OCI-LY1 (cell line): ENCODE data around the gene INPPL1.
"Not testable (repeated sequence)": the region's sequence is repeated elsewhere in the genome, so short reads cannot be mapped to it uniquely, and the experiment has no call there.

Experiments used
- H2AFZ ChIP-seq: fragments of 200-600 bp; sonication (generic), shearing (Covaris generic); 2 replicates; pipeline ENCODE4 v1.6.0; 2014; ENCODE audit warnings: antibody characterized with exemption, mild to moderate bottlenecking, low read length
- H3F3A ChIP-seq: fragments of 200-600 bp; sonication (generic), shearing (Covaris generic); 2 replicates; pipeline ENCODE4 v1.6.0; 2014; ENCODE audit warnings: mild to moderate bottlenecking, antibody characterized with exemption, low read length, moderate library complexity; ENCODE audit not compliant: insufficient read depth
- H3K27ac ChIP-seq: fragments of 200-600 bp; sonication (generic); 2 replicates; pipeline ENCODE4 v1.5.1; 2014; ENCODE audit warnings: low read length, mixed run types, mild to moderate bottlenecking, low read depth; ENCODE audit not compliant: poor library complexity, severe bottlenecking
- H3K27me3 ChIP-seq: fragments of 200-600 bp; sonication (generic); 2 replicates; pipeline ENCODE4 v1.6.0; 2014; ENCODE audit warnings: antibody characterized with exemption, mild to moderate bottlenecking, low read length, moderate library complexity; ENCODE audit not compliant: insufficient read depth
- H3K36me3 ChIP-seq: fragments of 200-600 bp; sonication (generic); 2 replicates; pipeline ENCODE4 v1.6.1; 2014; ENCODE audit warnings: mild to moderate bottlenecking, antibody characterized with exemption, low read length, moderate library complexity, mixed read lengths; ENCODE audit not compliant: insufficient read depth
- H3K4me1 ChIP-seq: fragments of 200-600 bp; sonication (generic); 2 replicates; pipeline ENCODE4 v1.5.1; 2014; ENCODE audit warnings: mild to moderate bottlenecking, low read length, moderate library complexity; ENCODE audit not compliant: insufficient read depth, severe bottlenecking
- H3K4me2 ChIP-seq: fragments of 200-600 bp; sonication (generic), shearing (Covaris generic); 2 replicates; pipeline ENCODE4 v1.6.1; 2014; ENCODE audit warnings: low read length
- H3K4me3 ChIP-seq: fragments of 200-600 bp; sonication (generic); 2 replicates; pipeline ENCODE4 v1.5.1; 2014; ENCODE audit warnings: low read length, low read depth, mild to moderate bottlenecking, mixed read lengths; ENCODE audit not compliant: poor library complexity, severe bottlenecking
- H3K79me2 ChIP-seq: fragments of 200-600 bp; shearing (Covaris generic); 2 replicates; pipeline ENCODE4 v1.6.1; 2016; ENCODE audit warnings: mixed run types, low read length, mixed read lengths; ENCODE audit not compliant: insufficient read depth
- H3K9ac ChIP-seq: fragments of 200-600 bp; sonication (generic), shearing (Covaris generic); 2 replicates; pipeline ENCODE4 v1.6.1; 2014; ENCODE audit warnings: mild to moderate bottlenecking, low read length, mixed read lengths
- H3K9me2 ChIP-seq: fragments of 200-600 bp; sonication (generic), shearing (Covaris generic); 2 replicates; pipeline ENCODE4 v1.6.1; 2014; ENCODE audit warnings: low read depth, mild to moderate bottlenecking, low read length, mixed read lengths
- H3K9me3 ChIP-seq: fragments of 200-600 bp; shearing (Covaris generic); 2 replicates; pipeline ENCODE4 v1.6.1; 2014; ENCODE audit warnings: low read length, mixed read lengths
- H4K20me1 ChIP-seq: fragments of 200-600 bp; sonication (generic), shearing (Covaris generic); 2 replicates; pipeline ENCODE4 v1.6.0; 2016; ENCODE audit warnings: mild to moderate bottlenecking, low read length; ENCODE audit not compliant: insufficient read depth
- CTCF ChIP-seq: fragments of 200-600 bp; sonication (generic), shearing (Covaris generic); IDR thresholded peaks from 2 replicates; pipeline ENCODE4 v1.5.1; 2017; ENCODE audit warnings: mild to moderate bottlenecking, antibody characterized with exemption, low read length, moderate library complexity, mixed read lengths
- EZH2 ChIP-seq: fragments of 200-600 bp; sonication (generic), shearing (Covaris generic); IDR thresholded peaks from 2 replicates; pipeline ENCODE4 v1.8.0; 2017; ENCODE audit warnings: borderline replicate concordance, mixed run types, mild to moderate bottlenecking, antibody characterized with exemption, low read length, moderate library complexity, mixed read lengths

Gene INPPL1

GRCh38 chr11:72204886-72205285 lies 19.7 kb upstream of the INPPL1 start:
- no peaks in the 10 kb centered on the region for H3K9me2 ChIP-seq
- no peak overlapping the region for H3K4me3 ChIP-seq
- no peaks in the 10 kb centered on the region for H3K36me3 ChIP-seq
- H3K9ac ChIP-seq, result no peak overlapping the region
- no peaks in the 10 kb centered on the region for H3K4me1 ChIP-seq
- H3K27ac ChIP-seq, result no peak overlapping the region
- TF ChIP-seq EZH2 (no peak), CTCF (no peak)
- no peaks in the 10 kb centered on the region for H3F3A ChIP-seq
- H3K79me2 ChIP-seq, result no peaks in the 10 kb centered on the region
- H4K20me1 ChIP-seq, result no peaks in the 10 kb centered on the region
- 0 out of 2 replicates have a peak, but pooled peaks cover 2% of the 10 kb centered on the region for H3K9me3 ChIP-seq
- no peaks in the 10 kb centered on the region for H3K27me3 ChIP-seq
- no peak overlapping the region for H2AFZ ChIP-seq
- no peak overlapping the region for H3K4me2 ChIP-seq

- H3K9me2 ChIP-seq, H3K27ac ChIP-seq, H3K9ac ChIP-seq, H3K4me2 ChIP-seq, H3K4me1 ChIP-seq, H3K4me3 ChIP-seq, H3K9me3 ChIP-seq, H3K36me3 ChIP-seq, H2AFZ ChIP-seq, H3K27me3 ChIP-seq, H4K20me1 ChIP-seq, H3F3A ChIP-seq, H3K79me2 ChIP-seq: not testable (repeated sequence)
Observed at GRCh38 chr11:72206794-72207193, 17.8 kb upstream of the INPPL1 start.

GRCh38 chr11:72208281-72208680 lies 16.3 kb upstream of the INPPL1 start:
- Histone ChIP-seq H3F3A (no peaks in the 10 kb centered on the region), H3K27me3 (no peaks in the 10 kb centered on the region), H3K4me3 (no peak overlapping the region), H3K4me1 (no peaks in the 10 kb centered on the region), H3K79me2 (no peaks in the 10 kb centered on the region), H3K9me3 (0 out of 2 replicates have a peak, but pooled peaks cover 3% of the 10 kb centered on the region), H2AFZ (no peak overlapping the region), H3K4me2 (no peak overlapping the region), H3K27ac (no peak overlapping the region), H3K9me2 (no peaks in the 10 kb centered on the region), H4K20me1 (no peaks in the 10 kb centered on the region), H3K9ac (no peak overlapping the region), H3K36me3 (no peaks in the 10 kb centered on the region)
- TF ChIP-seq EZH2, result no peak
- no peak for TF ChIP-seq CTCF

- no peaks in the 10 kb centered on the region for H4K20me1 ChIP-seq
- no peaks in the 10 kb centered on the region for H3F3A ChIP-seq
- H3K27me3 ChIP-seq, result no peaks in the 10 kb centered on the region
- H3K4me1 ChIP-seq, result no peaks in the 10 kb centered on the region
- H3K36me3 ChIP-seq, result no peaks in the 10 kb centered on the region
- no peaks in the 10 kb centered on the region for H3K9me2 ChIP-seq
- no peak overlapping the region for H3K27ac ChIP-seq
- no peak overlapping the region for H3K9ac ChIP-seq
- H3K79me2 ChIP-seq, result no peaks in the 10 kb centered on the region
- no peak overlapping the region for H2AFZ ChIP-seq
- TF ChIP-seq CTCF (no peak), EZH2 (no peak)
- H3K9me3 ChIP-seq, result 0 out of 2 replicates have a peak, but pooled peaks cover 3% of the 10 kb centered on the region
- no peak overlapping the region for H3K4me3 ChIP-seq
- H3K4me2 ChIP-seq, result no peak overlapping the region
Observed at GRCh38 chr11:72209101-72209500, 15.5 kb upstream of the INPPL1 start.
